Measurements from ENCODE around the gene SYT2.

Gene SYT2

GRCh38 chr1:202592146-202592545 is 118.1 kb downstream of the SYT2 start:
- H3K4me3 ChIP-seq (ENCODE audit: low read depth, low read length), result no peak overlapping the region
- TF ChIP-seq, protein P1, sequence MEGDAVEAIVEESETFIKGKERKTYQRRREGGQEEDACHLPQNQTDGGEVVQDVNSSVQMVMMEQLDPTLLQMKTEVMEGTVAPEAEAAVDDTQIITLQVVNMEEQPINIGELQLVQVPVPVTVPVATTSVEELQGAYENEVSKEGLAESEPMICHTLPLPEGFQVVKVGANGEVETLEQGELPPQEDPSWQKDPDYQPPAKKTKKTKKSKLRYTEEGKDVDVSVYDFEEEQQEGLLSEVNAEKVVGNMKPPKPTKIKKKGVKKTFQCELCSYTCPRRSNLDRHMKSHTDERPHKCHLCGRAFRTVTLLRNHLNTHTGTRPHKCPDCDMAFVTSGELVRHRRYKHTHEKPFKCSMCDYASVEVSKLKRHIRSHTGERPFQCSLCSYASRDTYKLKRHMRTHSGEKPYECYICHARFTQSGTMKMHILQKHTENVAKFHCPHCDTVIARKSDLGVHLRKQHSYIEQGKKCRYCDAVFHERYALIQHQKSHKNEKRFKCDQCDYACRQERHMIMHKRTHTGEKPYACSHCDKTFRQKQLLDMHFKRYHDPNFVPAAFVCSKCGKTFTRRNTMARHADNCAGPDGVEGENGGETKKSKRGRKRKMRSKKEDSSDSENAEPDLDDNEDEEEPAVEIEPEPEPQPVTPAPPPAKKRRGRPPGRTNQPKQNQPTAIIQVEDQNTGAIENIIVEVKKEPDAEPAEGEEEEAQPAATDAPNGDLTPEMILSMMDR (IDR thresholded peaks at IDR 0.05; ENCODE audit: borderline replicate concordance, insufficient read depth, low read depth, low read length), result no peak

DNA sequence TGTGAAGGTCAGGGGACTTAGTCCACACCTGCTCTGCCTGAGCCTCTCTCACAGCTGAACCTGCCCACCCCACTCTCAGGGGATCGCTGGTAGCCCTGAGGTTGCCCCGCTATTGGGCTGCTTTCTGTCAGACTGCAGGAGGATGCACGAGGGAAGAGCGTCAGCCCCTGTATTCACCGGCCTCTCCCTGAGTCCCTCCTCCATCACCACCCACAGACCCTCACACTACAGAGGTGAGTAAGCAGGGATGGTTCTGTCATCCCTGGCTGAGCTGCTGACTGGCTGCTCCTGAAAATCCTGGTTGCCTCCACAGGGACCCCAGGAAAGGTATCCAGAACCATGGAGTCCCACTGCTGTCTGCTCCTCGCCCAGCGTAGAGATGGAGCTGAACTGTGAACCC is 118.7 kb downstream of the SYT2 start:
- H3K4me3 ChIP-seq (ENCODE audit: low read depth, low read length), result no peak overlapping the region
- TF ChIP-seq, protein P1 (IDR thresholded peaks at IDR 0.05; ENCODE audit: borderline replicate concordance, insufficient read depth, low read depth, low read length), result no peak

DNA sequence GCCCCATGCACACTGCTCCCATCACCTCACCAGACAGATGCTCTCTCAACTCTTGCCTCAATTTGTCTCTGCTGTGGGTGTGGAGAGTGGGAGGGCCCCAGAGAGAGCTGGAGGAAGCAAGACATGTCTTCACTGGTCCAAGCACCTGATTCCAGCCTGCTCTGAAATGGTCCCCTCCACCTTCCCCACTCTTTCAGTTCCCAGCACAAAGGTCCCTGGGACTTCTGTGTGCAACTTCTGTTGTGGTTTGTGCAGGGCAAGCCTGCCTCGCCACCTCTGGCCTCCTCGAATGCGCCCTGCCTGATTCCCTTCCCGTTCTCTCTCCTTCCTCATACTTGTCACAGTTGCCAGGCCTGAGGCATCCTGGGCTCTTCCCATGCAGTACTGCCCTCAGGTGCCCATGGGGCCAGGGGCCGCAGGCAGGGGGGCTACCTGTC is 119.3 kb downstream of the SYT2 start:
- TF ChIP-seq, protein P1 (IDR thresholded peaks at IDR 0.05; ENCODE audit: borderline replicate concordance, insufficient read depth, low read depth, low read length), result no peak
- no peak overlapping the region for H3K4me3 ChIP-seq (ENCODE audit: low read depth, low read length)

DNA sequence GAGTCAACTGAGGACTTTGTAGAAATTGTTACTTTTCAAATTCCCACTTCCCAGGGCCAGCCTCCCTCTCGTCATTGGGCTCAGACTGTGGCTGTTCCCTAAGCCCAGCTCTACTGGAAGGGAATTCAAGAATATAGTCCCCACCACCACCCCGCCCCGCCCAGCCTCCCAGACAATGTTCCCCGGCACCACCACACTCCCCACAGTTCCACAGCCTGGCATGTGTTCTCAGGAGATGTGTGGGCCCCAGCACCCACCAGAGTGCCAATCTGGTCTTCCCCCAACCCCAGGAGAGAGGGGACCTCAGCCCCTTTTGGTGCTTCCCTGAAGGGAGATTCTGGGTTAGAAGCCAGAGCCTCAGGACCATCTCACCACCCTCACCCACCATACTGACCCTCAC is 120.1 kb downstream of the SYT2 start:
- TF ChIP-seq, protein P1 (IDR thresholded peaks at IDR 0.05; ENCODE audit: borderline replicate concordance, insufficient read depth, low read depth, low read length), result no peak
- H3K4me3 ChIP-seq (ENCODE audit: low read depth, low read length), result no peak overlapping the region

DNA sequence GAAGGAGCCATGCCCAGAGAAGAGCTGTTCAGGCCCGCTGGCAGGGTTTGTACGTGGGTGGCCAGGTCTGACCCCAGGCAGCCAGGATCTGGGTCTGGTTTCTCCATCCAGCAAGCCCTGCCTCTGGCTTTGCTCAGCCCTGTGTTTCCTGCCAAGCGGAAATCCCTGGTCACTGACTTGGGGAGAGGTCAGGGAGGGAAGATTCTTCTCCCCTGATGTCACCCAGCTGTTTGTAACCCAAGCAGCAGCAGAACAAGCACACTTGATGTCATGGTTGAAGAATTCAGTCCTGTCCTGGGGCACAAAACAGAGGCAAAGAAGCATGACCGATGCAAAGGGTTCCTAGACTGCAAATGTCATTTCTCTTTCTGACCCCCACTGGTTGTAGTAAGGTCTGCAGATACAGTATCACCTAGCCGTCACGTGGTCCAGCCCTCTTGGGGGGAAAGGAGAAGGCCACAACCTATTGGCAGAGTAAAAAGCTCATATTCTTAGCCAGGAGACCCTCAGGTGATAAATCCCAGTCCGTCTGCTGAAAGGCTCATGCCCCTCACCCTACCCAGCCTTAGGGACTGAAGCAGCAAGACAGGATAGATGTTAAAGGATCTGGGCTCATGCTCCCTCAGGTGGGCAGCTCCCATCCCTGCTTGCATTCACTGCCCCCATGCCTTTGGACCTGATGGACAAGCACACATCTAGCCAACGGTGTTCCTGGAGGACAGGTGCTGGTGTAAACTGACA is 120.9 kb downstream of the SYT2 start:
- TF ChIP-seq, protein P1 (IDR thresholded peaks at IDR 0.05; ENCODE audit: borderline replicate concordance, insufficient read depth, low read depth, low read length), result no peak
- H3K4me3 ChIP-seq (ENCODE audit: low read depth, low read length), result no peak overlapping the region

- no peak overlapping the region for H3K4me3 ChIP-seq (ENCODE audit: low read depth, low read length)
- TF ChIP-seq, protein P1 (IDR thresholded peaks at IDR 0.05; ENCODE audit: borderline replicate concordance, insufficient read depth, low read depth, low read length), result no peak
Observed at GRCh38 chr1:202588503-202589189, 121.6 kb downstream of the SYT2 start.

All from GM12875 (cell line).